Ectodermal cell (in vitro differentiated cells): ENCODE data around the gene GPR17.
A peak's percentile ranks its signal among the peaks of the same experiment; 100 is the strongest.

Source experiments
- H3K27ac ChIP-seq: 2 replicates; pipeline ENCODE4 v1.7.0; 2013; ENCODE audit warnings: mild to moderate bottlenecking, low read depth, low read length; ENCODE audit not compliant: insufficient read depth, poor library complexity, severe bottlenecking
- H3K27me3 ChIP-seq: 2 replicates; pipeline ENCODE4 v1.7.0; 2013; ENCODE audit warnings: mild to moderate bottlenecking, low read length; ENCODE audit not compliant: insufficient read depth, control insufficient read depth, poor library complexity, severe bottlenecking
- H3K36me3 ChIP-seq: one replicate; pipeline ENCODE4 v1.7.0; 2013; ENCODE audit warnings: low read length; ENCODE audit not compliant: control insufficient read depth, insufficient read depth
- H3K4me1 ChIP-seq: one replicate; pipeline ENCODE4 v1.7.0; 2013; ENCODE audit warnings: low read length; ENCODE audit not compliant: control insufficient read depth, insufficient read depth
- H3K4me3 ChIP-seq: 2 replicates; pipeline ENCODE4 v1.7.0; 2013; ENCODE audit warnings: low read depth, low read length, control low read depth; ENCODE audit not compliant: insufficient read depth
- H3K9me3 ChIP-seq: 2 replicates; pipeline ENCODE4 v1.7.0; 2013; ENCODE audit warnings: mild to moderate bottlenecking, low read length, moderate library complexity; ENCODE audit not compliant: control insufficient read depth
- WGBS, 2 experiments: methylation state at CpG; one replicate each; pipeline ENCODE4 v1.1.7; 2013; ENCODE audit warnings: missing lambda C conversion rate in 2 of 2; 5-methylcytosine and 5-hydroxymethylcytosine counted together

Gene GPR17

GRCh38 chr2:127673291-127674069 is 27.5 kb downstream of the GPR17 start:
- WGBS, 2 experiments = 88% methylated on average over 17 of the region's 17 CpGs
- Histone ChIP-seq H3K4me1 (no peaks in the 10 kb centered on the region), H3K9me3 (no peaks in the 10 kb centered on the region), H3K4me3 (no peak overlapping the region), H3K27ac (no peak overlapping the region), H3K27me3 (peaks cover 62% of the 10 kb centered on the region), H3K36me3 (no peaks in the 10 kb centered on the region)

- 8 to 9% methylated on average over 63 to 65 of the region's 72 CpGs for WGBS, 2 experiments
Observed at GRCh38 chr2:127674241-127675209, 28.6 kb downstream of the GPR17 start.

GRCh38 chr2:127675331-127676261 is 29.6 kb downstream of the GPR17 start, which contains the start of gene LIMS2:
TSS of gene LIMS2 (minus strand) at chr2:127675530. CDS start at chr2:127675024, 506 bp downstream.
- WGBS, 2 experiments = 7 to 8% methylated on average over 51 to 56 of the region's 56 CpGs
- peaks cover 62% of the 10 kb centered on the region for H3K27me3 ChIP-seq
- no peaks in the 10 kb centered on the region for H3K4me1 ChIP-seq
- H3K4me3 ChIP-seq = peak within 1 kb of the TSS; percentile 39
- H3K9me3 ChIP-seq = no peaks in the 10 kb centered on the region
- H3K36me3 ChIP-seq = no peaks in the 10 kb centered on the region
- no peak within 1 kb of the TSS for H3K27ac ChIP-seq

More at GRCh38 chr2:127674241-127675209, 28.6 kb downstream of the GPR17 start:
- Histone ChIP-seq H3K27ac (no peak overlapping the region), H3K4me1 (no peaks in the 10 kb centered on the region), H3K27me3 (peaks cover 62% of the 10 kb centered on the region), H3K4me3 (peak overlapping the region; percentile 33), H3K36me3 (no peaks in the 10 kb centered on the region), H3K9me3 (no peaks in the 10 kb centered on the region)

GRCh38 chr2:127676906-127677305 is 31.0 kb downstream of the GPR17 start:
- H3K27ac ChIP-seq = no peak overlapping the region
- H3K36me3 ChIP-seq = no peaks in the 10 kb centered on the region
- peaks cover 57% of the 10 kb centered on the region for H3K27me3 ChIP-seq
- H3K4me1 ChIP-seq = peaks cover 6% of the 10 kb centered on the region
- WGBS, 2 experiments = 73 to 90% methylated on average over 2 of the region's 2 CpGs
- H3K4me3 ChIP-seq = no peak overlapping the region
- H3K9me3 ChIP-seq = no peaks in the 10 kb centered on the region

GRCh38 chr2:127678531-127678930 is 32.6 kb downstream of the GPR17 start:
- 82 to 89% methylated on average over 10 of the region's 10 CpGs for WGBS, 2 experiments
- Histone ChIP-seq H3K36me3 (no peaks in the 10 kb centered on the region), H3K27ac (no peak overlapping the region), H3K4me1 (peaks cover 6% of the 10 kb centered on the region), H3K4me3 (no peak overlapping the region), H3K27me3 (peaks cover 41% of the 10 kb centered on the region), H3K9me3 (no peaks in the 10 kb centered on the region)

GRCh38 chr2:127678991-127679390 is 33.0 kb downstream of the GPR17 start:
- peaks cover 6% of the 10 kb centered on the region for H3K4me1 ChIP-seq
- no peak overlapping the region for H3K4me3 ChIP-seq
- H3K9me3 ChIP-seq = no peaks in the 10 kb centered on the region
- peaks cover 36% of the 10 kb centered on the region for H3K27me3 ChIP-seq
- no peak overlapping the region for H3K27ac ChIP-seq
- 92% methylated on average over 6 of the region's 6 CpGs for WGBS, 2 experiments
- no peaks in the 10 kb centered on the region for H3K36me3 ChIP-seq

GRCh38 chr2:127679680-127680361 is 33.9 kb downstream of the GPR17 start:
- Histone ChIP-seq H3K27me3 (peaks cover 28% of the 10 kb centered on the region), H3K36me3 (no peaks in the 10 kb centered on the region), H3K27ac (no peak overlapping the region), H3K4me3 (no peak overlapping the region), H3K4me1 (peaks cover 6% of the 10 kb centered on the region), H3K9me3 (no peaks in the 10 kb centered on the region)
- 88 to 90% methylated on average over 15 of the region's 15 CpGs for WGBS, 2 experiments

GRCh38 chr2:127680706-127681287 is 34.8 kb downstream of the GPR17 start:
- WGBS, 2 experiments = 92 to 94% methylated on average over 19 of the region's 19 CpGs
- Histone ChIP-seq H3K4me1 (peaks cover 6% of the 10 kb centered on the region), H3K9me3 (no peaks in the 10 kb centered on the region), H3K27me3 (peaks cover 20% of the 10 kb centered on the region), H3K4me3 (no peak overlapping the region), H3K27ac (no peak overlapping the region), H3K36me3 (no peaks in the 10 kb centered on the region)

- Histone ChIP-seq H3K36me3 (no peaks in the 10 kb centered on the region), H3K27ac (no peak overlapping the region), H3K27me3 (peaks cover 14% of the 10 kb centered on the region), H3K9me3 (no peaks in the 10 kb centered on the region), H3K4me3 (no peak overlapping the region), H3K4me1 (peaks cover 6% of the 10 kb centered on the region)
- WGBS, 2 experiments = 82 to 83% methylated on average over 25 of the region's 25 CpGs
Observed at GRCh38 chr2:127681288-127681804, 35.4 kb downstream of the GPR17 start.
